SK-N-SH (cell line): ENCODE data around the gene MET. TPM values are rescaled to one million over a fixed set of nuclear protein-coding genes. Genes with fewer than 3 reads are reported as not detected.
"Not testable (repeated sequence)": the region's sequence is repeated elsewhere in the genome, so short reads cannot be mapped to it uniquely, and the experiment has no call there.

Experiments used
- CTCF ChIA-PET: fragments of 300-600, 350-600 bp; formaldehyde crosslinking; extraction: SDS; loops from one replicate; lab custom pipeline; 2021; lab: Yijun Ruan, JAX
- POLR2A ChIA-PET: fragments of 350-600 bp; sonication (Branson Sonifier 250); formaldehyde crosslinking; extraction: SDS; loops from one replicate; lab custom pipeline; 2020; ENCODE audit warnings: antibody characterized with exemption, inconsistent platforms; lab: Yijun Ruan, JAX
- DNase-seq: peaks from one replicate; pipeline ENCODE4 v3.0.0; 2012
- H2AFZ ChIP-seq: fragments of 200-600 bp; sonication (generic); 2 replicates; pipeline ENCODE4 v1.8.1; 2016; ENCODE audit warnings: antibody characterized with exemption, mild to moderate bottlenecking, low read depth
- H3F3A ChIP-seq: fragments of 200-600 bp; sonication (generic); replicated peaks from 2 replicates; pipeline ENCODE3; 2016; ENCODE audit warnings: antibody characterized with exemption, mild to moderate bottlenecking; ENCODE audit not compliant: insufficient read depth
- H3K27ac ChIP-seq, 2 experiments: fragments of 200-500 bp in 1 of 2; fragments of 200-600 bp in 1 of 2; sonication (Bioruptor generic) in 1 of 2; sonication (generic), shearing (Covaris generic) in 1 of 2; 2 replicates each; pipeline versions ENCODE4 v1.5.1 to v1.6.1; 2014 to 2016; ENCODE audit warnings: low read depth in 2 of 2, inconsistent platforms in 1 of 2, low read length in 1 of 2, mild to moderate bottlenecking in 1 of 2, mixed read lengths in 1 of 2
- H3K27me3 ChIP-seq: fragments of 200-600 bp; sonication (generic), shearing (Covaris generic); 2 replicates; pipeline ENCODE4 v1.6.1; 2016; ENCODE audit warnings: mixed run types; ENCODE audit not compliant: insufficient read depth
- H3K36me3 ChIP-seq, 2 experiments: fragments of 200-500 bp in 1 of 2; fragments of 200-600 bp in 1 of 2; sonication (Bioruptor generic) in 1 of 2; sonication (generic) in 1 of 2; replicated peaks in 1 of 2; 2 replicates each; pipeline versions ENCODE3 to v1.5.1; 2014 to 2016; ENCODE audit warnings: low read length in 1 of 2, mild to moderate bottlenecking in 1 of 2; ENCODE audit not compliant: insufficient read depth in 2 of 2, control insufficient read depth in 1 of 2
- H3K4me1 ChIP-seq, 2 experiments: fragments of 200-500 bp in 1 of 2; fragments of 200-600 bp in 1 of 2; sonication (Bioruptor generic) in 1 of 2; sonication (generic), shearing (Covaris generic) in 1 of 2; 2 replicates each; pipeline versions ENCODE4 v1.5.1 to v1.6.1; 2014 to 2016; ENCODE audit warnings: low read depth in 1 of 2, low read length in 1 of 2, mixed run types in 1 of 2; ENCODE audit not compliant: insufficient read depth in 2 of 2, control insufficient read depth in 1 of 2
- H3K4me2 ChIP-seq: fragments of 200-600 bp; sonication (generic), shearing (Covaris generic); 2 replicates; pipeline ENCODE4 v1.6.1; 2017; ENCODE audit warnings: mixed run types
- H3K4me3 ChIP-seq, 2 experiments: fragments of 200-500 bp in 1 of 2; fragments of 200-600 bp in 1 of 2; sonication (Bioruptor generic) in 1 of 2; sonication (generic), shearing (Covaris generic) in 1 of 2; 2 replicates each; pipeline versions ENCODE4 v1.5.1 to v1.8.1; 2014 to 2016; ENCODE audit warnings: low read depth in 2 of 2, inconsistent platforms in 1 of 2, low read length in 1 of 2, mild to moderate bottlenecking in 1 of 2, mixed read lengths in 1 of 2, moderate library complexity in 1 of 2
- H3K79me2 ChIP-seq: fragments of 200-600 bp; sonication (generic); 2 replicates; pipeline ENCODE4 v1.8.1; 2017; ENCODE audit warnings: mild to moderate bottlenecking; ENCODE audit not compliant: insufficient read depth
- H3K9ac ChIP-seq: fragments of 200-600 bp; sonication (generic); 2 replicates; pipeline ENCODE4 v1.6.1; 2017; ENCODE audit warnings: mixed run types
- H3K9me2 ChIP-seq: fragments of 200-600 bp; sonication (generic); 2 replicates; pipeline ENCODE4 v1.6.1; 2017; ENCODE audit warnings: mixed run types
- H3K9me3 ChIP-seq: fragments of 200-600 bp; sonication (generic); 2 replicates; pipeline ENCODE4 v1.6.1; 2017; ENCODE audit warnings: mixed run types, mild to moderate bottlenecking, moderate library complexity
- H4K20me1 ChIP-seq: fragments of 200-600 bp; sonication (generic); 2 replicates; pipeline ENCODE4 v1.6.1; 2017; ENCODE audit warnings: mild to moderate bottlenecking, mixed run types; ENCODE audit not compliant: insufficient read depth
- EZH2phosphoT487 ChIP-seq: fragments of 200-600 bp; sonication (generic); IDR thresholded peaks from 2 replicates; pipeline ENCODE4 v1.6.1; 2017; ENCODE audit warnings: low read depth, mixed run types, mild to moderate bottlenecking, antibody characterized with exemption, moderate library complexity, borderline replicate concordance
- FOXJ3 ChIP-seq: sonication (generic); formaldehyde crosslinking; IDR thresholded peaks from 2 replicates; pipeline ENCODE4 v1.5.1; 2020; ENCODE audit warnings: mild to moderate bottlenecking, missing genetic modification reagents
- FOXM1 ChIP-seq: IDR thresholded peaks from 2 replicates; pipeline ENCODE4 v1.4.0; 2012; ENCODE audit warnings: low read depth, mild to moderate bottlenecking
- GATA2 ChIP-seq: sonication (generic); formaldehyde crosslinking; IDR thresholded peaks from 2 replicates; pipeline ENCODE4 v1.5.0; 2020; ENCODE audit warnings: mild to moderate bottlenecking, missing genetic modification reagents
- MXI1 ChIP-seq: IDR thresholded peaks from 2 replicates; pipeline ENCODE4 v1.6.1; 2012; ENCODE audit warnings: mild to moderate bottlenecking, low read depth, low read length, improper control_type of control experiment
- PBX3 ChIP-seq: IDR thresholded peaks from 2 replicates; pipeline ENCODE4; 2012
- POLR2AphosphoS5 ChIP-seq: IDR thresholded peaks from 2 replicates; pipeline ENCODE4 v1.6.1; 2012; ENCODE audit warnings: low read depth, low read length
- RAD21 ChIP-seq: IDR thresholded peaks from 2 replicates; pipeline ENCODE4 v1.6.1; 2012; ENCODE audit warnings: mild to moderate bottlenecking, low read length
- RCOR1 ChIP-seq: fragments of 150-350 bp; IDR thresholded peaks from 2 replicates; pipeline ENCODE4 v1.6.1; 2017; ENCODE audit warnings: antibody characterized with exemption, low read length
- REST ChIP-seq: IDR thresholded peaks from 2 replicates; pipeline ENCODE4 v1.6.1; 2012; ENCODE audit warnings: mild to moderate bottlenecking, low read depth, low read length, moderate library complexity
- RXRA ChIP-seq: IDR thresholded peaks from 2 replicates; pipeline ENCODE4 v1.4.0; 2012; ENCODE audit warnings: low read depth, mild to moderate bottlenecking, borderline replicate concordance
- SMC3 ChIP-seq: IDR thresholded peaks from 2 replicates; pipeline ENCODE4 v1.6.1; 2012; ENCODE audit warnings: low read depth, low read length, improper control_type of control experiment
- TAF1 ChIP-seq: IDR thresholded peaks from 2 replicates; pipeline ENCODE4 v1.6.1; 2012; ENCODE audit warnings: low read depth, mild to moderate bottlenecking, low read length, moderate library complexity, borderline replicate concordance
- USF1 ChIP-seq: IDR thresholded peaks from 2 replicates; pipeline ENCODE4 v1.4.0; 2012; ENCODE audit warnings: low read depth, borderline replicate concordance
- USF2 ChIP-seq: fragments of 150-350 bp; IDR thresholded peaks from 2 replicates; pipeline ENCODE4 v1.6.1; 2017; ENCODE audit warnings: antibody characterized with exemption, low read length, low read depth, borderline replicate concordance
- ZBTB33 ChIP-seq: IDR thresholded peaks from 2 replicates; pipeline ENCODE4 v1.4.0; 2012; ENCODE audit warnings: low read depth, borderline replicate concordance
- WGBS: methylation state at CpG from one replicate; pipeline ENCODE4 v1.1.6; 2017; ENCODE audit warnings: low lambda C conversion rate; 5-methylcytosine and 5-hydroxymethylcytosine counted together
- polyA plus RNA-seq, 3 experiments: library from polyadenylated mRNA; depleted of rRNA; stranded (reverse); fragments of >200 nt; gene quantifications; 2 replicates each; pipeline ENCODE4 v1.2.3, GENCODE V29; 2012

MET gene
- polyA plus RNA-seq, 1 of the 3 experiments (the other 2 are of a cell fraction) = 38.7 TPM

GRCh38 chr7:116742641-116743040 is 70.6 kb downstream of the MET start:
- Histone ChIP-seq H3K4me3 (no peak overlapping the region), H3F3A (no peaks in the 10 kb centered on the region), H3K9me2 (no peaks in the 10 kb centered on the region), H3K9me3 (no peaks in the 10 kb centered on the region), H3K9ac (no peak overlapping the region), H3K27ac (no peak overlapping the region; a peak in 1 of 4 replicates), H3K4me2 (no peak overlapping the region), H3K27me3 (peaks cover 14% of the 10 kb centered on the region; the same call in 1 of the 2 replicates), H3K36me3 (peaks cover 12 to 16% of the 10 kb centered on the region in 2 experiments), H3K4me1 (0 out of 4 replicates have a peak, but pooled peaks cover 3 to 4% of the 10 kb centered on the region in 2 experiments), H2AFZ (no peak overlapping the region), H3K79me2 (peaks cover 3% of the 10 kb centered on the region; the same call in 1 of the 2 replicates), H4K20me1 (no peaks in the 10 kb centered on the region)
- no peak for DNase-seq
- POLR2A ChIA-PET = no interaction called here
- TF ChIP-seq USF2 (no peak), FOXJ3 (CRISPR knock-in tag) (no peak), MXI1 (no peak), REST (no peak), TAF1 (no peak), RCOR1 (no peak), ZBTB33 (no peak), SMC3 (no peak), RXRA (no peak), RAD21 (no peak), POLR2AphosphoS5 (no peak), USF1 (no peak), FOXM1 (no peak), PBX3 (no peak), GATA2 (CRISPR knock-in tag) (no peak), EZH2phosphoT487 (no peak)
- CTCF ChIA-PET = interaction anchor here (0.9 kb wide), 1 partner anchor 26 kb away, joined by 3 read pairs; no protein-coding TSS in a partner anchor
- 38% methylated on average over 6 of the region's 6 CpGs for WGBS

GRCh38 chr7:116743835-116744234 is 71.8 kb downstream of the MET start:
- H3K27ac ChIP-seq, H3K9ac ChIP-seq, H4K20me1 ChIP-seq, DNase-seq, H3F3A ChIP-seq, H3K9me2 ChIP-seq, H3K4me3 ChIP-seq, H3K4me2 ChIP-seq, POLR2A ChIA-PET, H3K4me1 ChIP-seq, H3K79me2 ChIP-seq, H2AFZ ChIP-seq, H3K9me3 ChIP-seq, CTCF ChIA-PET: not testable (repeated sequence)
- peaks cover 14% of the 10 kb centered on the region; the same call in 1 of the 2 replicates for H3K27me3 ChIP-seq
- 23% methylated on average over 2 of the region's 2 CpGs for WGBS
- H3K36me3 ChIP-seq = peaks cover 12 to 16% of the 10 kb centered on the region in 2 experiments
